ENCODE data around the gene NFIX. TPM values are rescaled to one million over a fixed set of nuclear protein-coding genes. Genes with fewer than 3 reads are reported as not detected.
A peak's percentile ranks its signal among the peaks of the same experiment; 100 is the strongest.

Gene NFIX
- total and polyA plus RNA-seq, 2 of the 13 experiments (the other 11 are each of a cell fraction or from before 2014, with no cell fraction given), result 3.4 to 5.4 TPM

GRCh38 chr19:12965017-12965811 lies 30.1 kb upstream of the NFIX start (continued):
- TF ChIP-seq PAXIP1 (CRISPR knock-in tag; conservative IDR thresholded peaks at IDR 0.05) (no peak), ZNF296 (CRISPR knock-in tag; conservative IDR thresholded peaks at IDR 0.05) (0 out of 2 replicates have a peak, but pooled peaks have one; percentile 16), ZSCAN21 (CRISPR knock-in tag; IDR thresholded peaks at IDR 0.05; ENCODE audit: borderline replicate concordance) (no peak), ARID5B (CRISPR knock-in tag; IDR thresholded peaks at IDR 0.05) (peak; percentile 32; the same call in 1 of the 2 replicates), ZBTB25 (CRISPR knock-in tag; IDR thresholded peaks at IDR 0.05) (peak; percentile 11; the same call in 1 of the 2 replicates), TCF7L2 (IDR thresholded peaks at IDR 0.05; ENCODE audit: low read depth, low read length) (no peak), JUN (CRISPR knock-in tag; IDR thresholded peaks at IDR 0.05) (no peak), ZSCAN30 (CRISPR knock-in tag; IDR thresholded peaks at IDR 0.05) (no peak), ELF1 (CRISPR knock-in tag; IDR thresholded peaks at IDR 0.05) (no peak), RFXAP (CRISPR knock-in tag; IDR thresholded peaks at IDR 0.05; ENCODE audit: borderline replicate concordance) (0 out of 2 replicates have a peak, but pooled peaks have one; percentile 35), HMG20B (CRISPR knock-in tag; conservative IDR thresholded peaks at IDR 0.05) (no peak), ZBTB37 (CRISPR knock-in tag; IDR thresholded peaks at IDR 0.05) (no peak), TBX2 (CRISPR knock-in tag; IDR thresholded peaks at IDR 0.05; ENCODE audit: borderline replicate concordance) (peak; percentile 38; the same call in 1 of the 2 replicates), ZNF382 (CRISPR knock-in tag; IDR thresholded peaks at IDR 0.05; ENCODE audit: borderline replicate concordance) (no peak), ZNF484 (CRISPR knock-in tag; IDR thresholded peaks at IDR 0.05; ENCODE audit: borderline replicate concordance, low read depth) (no peak), NFYC (CRISPR knock-in tag; IDR thresholded peaks at IDR 0.05) (no peak), ZNF256 (CRISPR knock-in tag; conservative IDR thresholded peaks at IDR 0.05) (no peak), CREB3 (CRISPR knock-in tag; IDR thresholded peaks at IDR 0.05) (no peak)
